Sigmoid colon (tissue), 7 donors: ENCODE data around the gene CHRNB4. TPM values are rescaled to one million over a fixed set of nuclear protein-coding genes. Genes with fewer than 3 reads are reported as not detected.

Source experiments
- DNase-seq: peaks from one replicate; pipeline ENCODE4 v3.0.0-alpha.2; 2019
- H3K27ac ChIP-seq, 4 donors: fragments of 200-600 bp; sonication (generic); one replicate each; pipeline ENCODE4 v1.5.1; 2016 to 2019; ENCODE audit warnings: mild to moderate bottlenecking in 1 of 4
- H3K27me3 ChIP-seq, 3 donors: fragments of 200-600 bp; sonication (generic); one replicate each; pipeline ENCODE4 v1.5.1; 2019; ENCODE audit warnings: mild to moderate bottlenecking in 1 of 3
- H3K36me3 ChIP-seq, 4 donors: fragments of 200-600 bp; sonication (generic); one replicate each; pipeline ENCODE4 v1.5.1; 2016 to 2019
- H3K4me1 ChIP-seq, 4 donors: fragments of 200-600 bp; sonication (generic); one replicate each; pipeline ENCODE4 v1.5.1; 2017 to 2019
- H3K4me3 ChIP-seq, 4 donors: fragments of 200-600 bp; sonication (generic); one replicate each; pipeline ENCODE4 v1.5.1; 2017 to 2019; ENCODE audit warnings: mild to moderate bottlenecking in 2 of 4, moderate library complexity in 1 of 4
- H3K9me3 ChIP-seq, 4 donors: fragments of 200-600 bp in 3 of 4; sonication (generic) in 3 of 4; one replicate each; pipeline versions ENCODE4 v1.5.1 to v1.6.1; 2013 to 2019
- EP300 ChIP-seq, 4 donors: sonication (generic); formaldehyde crosslinking; IDR thresholded peaks; one replicate each; pipeline ENCODE4 v1.6.1; 2017; ENCODE audit warnings: antibody characterized with exemption in 4 of 4
- POLR2A ChIP-seq, 2 donors: fragments of 450-650 bp; IDR thresholded peaks; one replicate each; pipeline ENCODE4 v1.6.1; 2016; ENCODE audit warnings: antibody characterized with exemption in 2 of 2, mild to moderate bottlenecking in 2 of 2, moderate library complexity in 2 of 2
- POLR2AphosphoS5 ChIP-seq, 4 donors: sonication (generic); formaldehyde crosslinking; IDR thresholded peaks; one replicate each; pipeline ENCODE4 v1.6.1; 2017; ENCODE audit warnings: antibody characterized with exemption in 4 of 4
- WGBS, 2 donors: extraction: QIAGEN DNeasy Blood & Tissue Kit; methylation state at CpG; one replicate each; pipeline ENCODE4 v1.1.7; 2013; 5-methylcytosine and 5-hydroxymethylcytosine counted together
- intact Hi-C: fragments of 100-400 bp; cut with DNase I; formaldehyde crosslinking; loops from one replicate; pipeline ENCODE4 v1.15.1; 2023
- polyA plus RNA-seq, 3 donors: library from polyadenylated mRNA; stranded (reverse); fragments of 200-250 nt; gene quantifications; one replicate each; pipeline ENCODE4 v1.2.3, GENCODE V29; 2013
- total RNA-seq, 4 donors: library from RNA; depleted of rRNA; stranded (reverse); fragments of >200 nt; gene quantifications; one replicate each; pipeline ENCODE4 v1.1.0, GENCODE V29; 2016
- TF ChIP-seq, protein P1 (sequence below), 4 experiments: fragments of 450-650 bp in 3 of 4; fragments of 200-600 bp in 1 of 4; IDR thresholded peaks; one replicate each; pipeline ENCODE4 v1.5.1; 2016 to 2019; ENCODE audit warnings: antibody characterized with exemption in 4 of 4, mild to moderate bottlenecking in 3 of 4, moderate library complexity in 2 of 4
- donor health status: healthy with polysubstance abuse.
- donor health status: Bipolar disorder and iron deficiency.
- donor health status: healthy.

CHRNB4 gene
- total and polyA plus RNA-seq, 7 donors: 0.33 to 2.5 (median 1.4) TPM; not detected in 2

DNA sequence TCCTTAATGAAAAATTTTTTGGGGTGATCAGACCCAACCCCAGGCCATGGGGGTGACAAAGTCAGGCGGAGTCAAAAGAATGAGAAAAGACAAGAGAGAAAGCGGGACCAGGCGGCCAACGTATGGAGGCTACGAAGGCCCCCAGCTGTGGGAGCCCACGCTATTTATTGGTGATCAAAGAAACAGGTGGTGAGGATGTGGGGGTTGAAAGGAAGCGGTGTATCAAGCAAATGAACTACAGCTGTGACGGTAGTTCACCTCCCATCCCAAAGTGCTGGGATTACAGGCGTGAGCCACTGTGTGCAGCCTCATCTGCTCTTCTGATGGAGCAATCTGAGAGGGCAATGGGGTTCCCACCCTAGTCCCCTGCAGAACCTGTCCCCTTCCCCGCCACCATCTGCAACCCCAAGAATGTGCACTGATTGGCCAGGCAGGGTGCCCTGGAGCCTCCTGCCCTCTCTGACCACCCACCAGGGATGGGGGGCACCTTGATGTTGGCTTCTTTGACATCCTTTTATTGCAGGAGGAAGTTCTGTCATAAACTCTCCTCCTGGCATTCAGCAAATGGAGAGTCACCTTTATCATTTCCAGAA is 19.1 kb downstream of the CHRNB4 start:
- no peaks in the 10 kb centered on the region for H3K9me3 ChIP-seq

DNA sequence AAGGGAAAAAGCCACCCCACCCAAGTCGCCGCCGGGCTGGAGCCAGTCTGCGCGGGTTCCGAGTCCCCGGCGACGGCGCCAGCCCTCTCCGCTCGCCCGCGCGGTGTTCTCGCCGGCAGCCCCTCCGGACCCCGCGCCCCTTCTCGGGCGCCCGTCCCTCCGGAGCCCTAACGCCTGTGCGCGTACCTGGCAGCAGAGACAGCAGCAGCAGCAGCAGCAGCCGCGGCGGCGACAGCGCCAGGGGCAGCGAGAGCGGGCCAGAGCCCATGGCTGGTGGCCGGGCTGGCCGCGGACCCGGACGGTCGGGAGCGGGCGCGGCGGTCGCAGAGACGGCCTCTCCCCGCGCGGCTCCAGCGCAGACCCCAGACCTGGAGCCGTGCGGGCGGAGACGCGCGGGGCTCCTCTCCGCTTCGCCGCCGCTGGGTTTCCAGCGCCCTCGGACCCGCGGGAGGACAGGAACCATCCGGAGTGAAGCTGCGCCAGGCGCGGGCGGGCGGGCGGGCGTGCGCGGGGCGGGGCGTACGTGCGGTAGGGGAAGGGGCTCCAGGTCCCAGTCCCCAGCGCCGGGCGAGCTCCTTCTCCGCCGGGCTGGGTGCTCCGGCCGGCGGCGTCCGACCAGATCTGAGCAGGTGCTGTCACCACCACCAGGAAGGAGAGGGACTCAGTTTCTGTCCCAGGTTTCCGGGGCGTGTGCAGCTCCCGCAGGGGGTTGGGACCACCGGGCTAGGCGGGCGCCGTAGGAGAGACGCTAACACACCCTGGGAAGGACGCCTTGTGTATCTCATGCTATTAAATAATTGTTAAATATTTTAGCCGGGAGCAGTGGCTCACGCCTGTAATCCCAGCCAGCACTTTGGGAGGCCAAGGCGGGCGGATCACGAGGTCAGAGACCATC is 20.2 kb downstream of the CHRNB4 start, which contains the start of gene CHRNA3:
Gene CHRNA3, minus strand, starts transcription at position 470 of the 895 bp plus-strand sequence. Its CDS starts 202 bp downstream, at position 268.
- H3K27ac ChIP-seq: peak within 1 kb of the TSS in 2 of 4 donors; percentile 65 to 81
- peaks cover 0 to 32% (median 12%) of the 10 kb centered on the region in 3 donors for H3K27me3 ChIP-seq
- no peak for DNase-seq
- peaks cover 0 to 33% (median 27%) of the 10 kb centered on the region in 4 donors for H3K4me1 ChIP-seq
- intact Hi-C loops: no loop called here
- TF ChIP-seq EP300 (IDR thresholded peaks at IDR 0.05) (no peak), POLR2A (IDR thresholded peaks at IDR 0.05) (no peak), POLR2AphosphoS5 (IDR thresholded peaks at IDR 0.05) (no peak)
- TF ChIP-seq, protein P1, sequence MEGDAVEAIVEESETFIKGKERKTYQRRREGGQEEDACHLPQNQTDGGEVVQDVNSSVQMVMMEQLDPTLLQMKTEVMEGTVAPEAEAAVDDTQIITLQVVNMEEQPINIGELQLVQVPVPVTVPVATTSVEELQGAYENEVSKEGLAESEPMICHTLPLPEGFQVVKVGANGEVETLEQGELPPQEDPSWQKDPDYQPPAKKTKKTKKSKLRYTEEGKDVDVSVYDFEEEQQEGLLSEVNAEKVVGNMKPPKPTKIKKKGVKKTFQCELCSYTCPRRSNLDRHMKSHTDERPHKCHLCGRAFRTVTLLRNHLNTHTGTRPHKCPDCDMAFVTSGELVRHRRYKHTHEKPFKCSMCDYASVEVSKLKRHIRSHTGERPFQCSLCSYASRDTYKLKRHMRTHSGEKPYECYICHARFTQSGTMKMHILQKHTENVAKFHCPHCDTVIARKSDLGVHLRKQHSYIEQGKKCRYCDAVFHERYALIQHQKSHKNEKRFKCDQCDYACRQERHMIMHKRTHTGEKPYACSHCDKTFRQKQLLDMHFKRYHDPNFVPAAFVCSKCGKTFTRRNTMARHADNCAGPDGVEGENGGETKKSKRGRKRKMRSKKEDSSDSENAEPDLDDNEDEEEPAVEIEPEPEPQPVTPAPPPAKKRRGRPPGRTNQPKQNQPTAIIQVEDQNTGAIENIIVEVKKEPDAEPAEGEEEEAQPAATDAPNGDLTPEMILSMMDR (IDR thresholded peaks at IDR 0.05): no peak
- no peaks in the 10 kb centered on the region for H3K9me3 ChIP-seq
- H3K4me3 ChIP-seq: peak within 1 kb of the TSS; percentile 32 to 58 (median 45)
- WGBS, 2 donors: 3% methylated on average over 102 of the region's 102 CpGs
- no peaks in the 10 kb centered on the region for H3K36me3 ChIP-seq

More for the DNA sequence above, 19.1 kb downstream of the CHRNB4 start:
- Histone ChIP-seq H3K27me3 (peaks cover 0 to 32% (median 12%) of the 10 kb centered on the region in 3 donors), H3K4me1 (peaks cover 0 to 33% (median 27%) of the 10 kb centered on the region in 4 donors), H3K4me3 (no peak overlapping the region), H3K36me3 (no peaks in the 10 kb centered on the region), H3K27ac (no peak overlapping the region)
- TF ChIP-seq, protein P1 (IDR thresholded peaks at IDR 0.05): no peak
- no peak for TF ChIP-seq POLR2A (IDR thresholded peaks at IDR 0.05)
- no peak for TF ChIP-seq EP300 (IDR thresholded peaks at IDR 0.05)
- TF ChIP-seq POLR2AphosphoS5 (IDR thresholded peaks at IDR 0.05): no peak
- intact Hi-C loops: no loop called here
- 67 to 69% methylated on average over 10 of the region's 10 CpGs for WGBS, 2 donors
- no peak for DNase-seq

DNA sequence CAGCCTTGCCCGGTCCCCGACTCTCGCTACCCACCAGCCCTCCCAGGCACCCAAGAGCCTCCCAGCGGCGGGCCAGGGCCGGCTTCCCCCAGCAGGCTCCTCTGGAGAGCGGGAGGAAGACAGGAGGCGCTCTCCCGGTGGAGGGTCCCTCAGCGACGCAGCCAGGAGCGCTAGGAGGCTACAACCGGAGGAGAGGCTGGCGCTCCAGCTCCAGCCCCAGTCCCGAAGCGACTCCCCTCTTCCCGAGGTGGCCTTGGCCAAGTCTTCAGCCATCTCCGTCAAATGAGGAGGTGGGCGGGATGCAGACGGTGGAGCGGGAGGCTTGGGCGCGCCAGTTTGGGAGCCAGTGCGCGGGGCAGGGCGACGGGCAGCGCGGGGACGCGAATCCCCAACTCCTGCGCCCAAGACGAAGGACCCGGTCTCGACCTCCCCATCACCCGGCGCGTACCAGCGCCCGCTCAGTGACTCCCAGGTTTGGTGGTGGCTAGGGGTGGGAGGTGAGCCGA is 20.9 kb downstream of the CHRNB4 start:
- DNase-seq: no peak
- H3K9me3 ChIP-seq: no peaks in the 10 kb centered on the region
- WGBS, 2 donors: 1 to 3% methylated on average over 41 of the region's 41 CpGs
- intact Hi-C loops: no loop called here
- H3K36me3 ChIP-seq: no peaks in the 10 kb centered on the region
- no peak for TF ChIP-seq POLR2AphosphoS5 (IDR thresholded peaks at IDR 0.05)
- no peak for TF ChIP-seq POLR2A (IDR thresholded peaks at IDR 0.05)
- TF ChIP-seq, protein P1 (IDR thresholded peaks at IDR 0.05): peak in 1 of 4 experiments; percentile 26
- no peak for TF ChIP-seq EP300 (IDR thresholded peaks at IDR 0.05)
- peak overlapping the region in 2 of 4 donors; percentile 65 to 81 for H3K27ac ChIP-seq
- peaks cover 0 to 32% (median 12%) of the 10 kb centered on the region in 3 donors for H3K27me3 ChIP-seq
- peaks cover 0 to 33% (median 27%) of the 10 kb centered on the region in 4 donors for H3K4me1 ChIP-seq
- H3K4me3 ChIP-seq: peak overlapping the region; percentile 32 to 58 (median 45)

DNA sequence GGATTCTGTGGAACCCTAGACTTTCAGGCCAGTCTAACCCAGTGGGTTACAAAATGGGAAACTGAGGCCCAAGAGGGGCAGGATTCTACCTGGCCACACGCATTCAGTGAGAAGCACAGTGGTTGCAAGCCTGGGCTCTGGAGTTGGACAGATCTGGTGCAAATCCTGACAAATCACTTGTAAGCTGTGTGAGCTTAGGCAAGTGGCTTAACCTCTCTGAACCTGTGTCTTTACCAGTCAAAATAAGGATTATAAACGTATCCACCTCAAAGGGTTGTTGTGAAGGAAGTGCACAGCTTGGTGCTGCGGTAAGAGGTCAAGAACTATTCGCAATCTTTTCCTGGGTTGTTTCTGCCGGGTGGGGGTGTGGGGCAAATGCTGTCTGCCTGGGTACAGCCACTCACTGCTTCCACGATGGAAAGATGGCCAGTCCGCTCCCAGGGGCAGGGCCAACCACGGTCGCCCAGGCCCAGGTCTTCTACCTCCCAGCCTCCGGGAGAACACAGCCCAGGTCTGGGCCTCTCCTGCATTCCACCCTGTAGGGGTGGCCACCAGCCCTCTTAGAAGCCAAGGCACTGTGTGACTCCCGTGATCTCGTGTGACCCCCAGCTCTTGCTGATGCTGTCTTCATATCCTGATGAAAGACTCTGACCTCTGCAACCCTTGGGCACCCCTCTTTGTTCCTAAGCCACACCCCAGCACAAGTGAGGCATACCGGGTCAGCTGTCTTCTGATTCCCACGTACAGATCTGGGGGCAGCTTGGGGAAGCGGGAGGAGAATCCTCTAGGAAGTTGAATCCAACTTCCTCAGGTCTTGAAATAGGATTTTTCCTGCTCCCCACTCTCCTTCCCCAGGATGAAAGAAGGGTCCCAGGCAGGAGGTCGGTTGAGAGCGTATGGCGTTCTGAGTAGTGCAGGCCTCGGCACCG is 21.7 kb downstream of the CHRNB4 start:
- intact Hi-C loops: loop anchor here (5.0 kb wide), 1 partner anchor 193 kb away; the partner anchor contains the start of gene ADAMTS7
- DNase-seq: no peak
- Histone ChIP-seq H3K27ac (peak overlapping the region in 3 of 4 donors; percentile 37 to 81 (median 65)), H3K9me3 (no peaks in the 10 kb centered on the region), H3K4me1 (peaks cover 0 to 33% (median 27%) of the 10 kb centered on the region in 4 donors), H3K4me3 (peak overlapping the region in 3 of 4 donors; percentile 39 to 58 (median 51)), H3K27me3 (peaks cover 0 to 32% (median 12%) of the 10 kb centered on the region in 3 donors), H3K36me3 (no peaks in the 10 kb centered on the region)
- 45 to 58% methylated on average over 20 of the region's 20 CpGs for WGBS, 2 donors
- no peak for TF ChIP-seq POLR2A (IDR thresholded peaks at IDR 0.05)
- TF ChIP-seq, protein P1 (IDR thresholded peaks at IDR 0.05): no peak
